RCC 7860 (cell line): Measurements from ENCODE around the gene GFOD1.

ENCODE experiments used
- DNase-seq: peaks from one replicate; pipeline ENCODE4 v3.0.0-alpha.2; 2015; ENCODE audit warnings: low spot score
- FAIRE-seq: peaks from 2 replicates; lab custom pipeline; 2012; peaks lifted over from hg19 to GRCh38; lab: Jason Lieb, UNC

GFOD1 gene

GRCh38 chr6:13428583-13429405 is 58.6 kb downstream of the GFOD1 start:
- DNase-seq (no peak), FAIRE-seq (no peak)

- DNase-seq (no peak), FAIRE-seq (no peak)
These were observed 59.4 kb downstream of the GFOD1 start for GRCh38 chr6:13427801-13428582.

GRCh38 chr6:13427316-13427715 is 60.1 kb downstream of the GFOD1 start:
- FAIRE-seq: no peak

GRCh38 chr6:13425943-13426931 is 61.2 kb downstream of the GFOD1 start:
- DNase-seq: peak; percentile 21
- FAIRE-seq: no peak

More at GRCh38 chr6:13427316-13427715, 60.1 kb downstream of the GFOD1 start:
- no peak for DNase-seq

GRCh38 chr6:13425270-13425873 is 62.0 kb downstream of the GFOD1 start:
- no peak for DNase-seq
- no peak for FAIRE-seq

GRCh38 chr6:13423252-13423651 is 64.1 kb downstream of the GFOD1 start:
- no peak for FAIRE-seq
- no peak for DNase-seq

- FAIRE-seq (no peak), DNase-seq (no peak)
These were observed 64.6 kb downstream of the GFOD1 start for GRCh38 chr6:13422681-13423221.

- DNase-seq (no peak), FAIRE-seq (no peak)
These were observed 65.9 kb downstream of the GFOD1 start for GRCh38 chr6:13421425-13422059.

GRCh38 chr6:13420269-13420668 is 67.1 kb downstream of the GFOD1 start:
- DNase-seq (no peak), FAIRE-seq (no peak)

GRCh38 chr6:13419422-13420195 is 67.8 kb downstream of the GFOD1 start:
- FAIRE-seq: no peak
- no peak for DNase-seq

GRCh38 chr6:13418844-13419243 is 68.6 kb downstream of the GFOD1 start:
- FAIRE-seq (no peak), DNase-seq (no peak)

GRCh38 chr6:13417954-13418353 is 69.4 kb downstream of the GFOD1 start:
- DNase-seq (no peak), FAIRE-seq (no peak)

GRCh38 chr6:13417431-13417830 is 70.0 kb downstream of the GFOD1 start:
- FAIRE-seq (no peak), DNase-seq (no peak)

- FAIRE-seq (no peak), DNase-seq (no peak)
These were observed 72.1 kb downstream of the GFOD1 start for GRCh38 chr6:13415283-13415682.

GRCh38 chr6:13413900-13414555 is 73.4 kb downstream of the GFOD1 start:
- no peak for FAIRE-seq

GRCh38 chr6:13413466-13413862 is 73.9 kb downstream of the GFOD1 start:
- no peak for FAIRE-seq
- DNase-seq: no peak

More at GRCh38 chr6:13413900-13414555, 73.4 kb downstream of the GFOD1 start:
- DNase-seq: no peak

GRCh38 chr6:13412639-13413465 is 74.5 kb downstream of the GFOD1 start:
- FAIRE-seq: no peak
- no peak for DNase-seq
